LNCaP clone FGC (cell line): Measurements from ENCODE around the gene PTPRO.

Experiments used
- DNase-seq: peaks from one replicate; pipeline ENCODE4 v3.0.0-alpha.2; 2011; ENCODE audit warnings: low read depth
- H3K4me3 ChIP-seq: 2 replicates; pipeline ENCODE4 v1.5.1; 2011; ENCODE audit warnings: mild to moderate bottlenecking, low read depth, low read length, control low read depth
- TF ChIP-seq, protein P1 (sequence below): IDR thresholded peaks from 2 replicates; pipeline ENCODE4 v1.5.1; 2012; ENCODE audit warnings: mild to moderate bottlenecking; ENCODE audit not compliant: control insufficient read depth, insufficient read depth; ENCODE audit errors: extremely low read depth

Gene PTPRO

DNA sequence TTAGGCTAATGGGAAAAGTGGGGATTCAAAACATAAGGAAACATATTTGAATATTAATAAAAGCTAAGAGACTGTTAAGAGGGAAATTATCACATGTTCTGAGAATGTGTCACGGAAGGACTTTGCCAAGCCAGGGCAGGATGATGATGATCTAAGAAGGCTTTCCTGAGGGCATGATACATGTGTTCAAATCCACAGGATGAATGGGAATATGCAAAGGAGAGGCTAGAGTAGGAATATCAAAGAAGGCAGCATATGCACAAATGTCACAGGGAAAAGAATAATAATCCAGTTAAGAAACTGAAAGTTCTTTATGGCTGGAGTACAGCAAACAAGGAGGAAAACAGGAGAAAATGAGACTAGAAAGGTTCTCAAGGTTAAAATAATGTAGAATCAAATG lies 107.0 kb downstream of the PTPRO start:
- TF ChIP-seq, protein P1, sequence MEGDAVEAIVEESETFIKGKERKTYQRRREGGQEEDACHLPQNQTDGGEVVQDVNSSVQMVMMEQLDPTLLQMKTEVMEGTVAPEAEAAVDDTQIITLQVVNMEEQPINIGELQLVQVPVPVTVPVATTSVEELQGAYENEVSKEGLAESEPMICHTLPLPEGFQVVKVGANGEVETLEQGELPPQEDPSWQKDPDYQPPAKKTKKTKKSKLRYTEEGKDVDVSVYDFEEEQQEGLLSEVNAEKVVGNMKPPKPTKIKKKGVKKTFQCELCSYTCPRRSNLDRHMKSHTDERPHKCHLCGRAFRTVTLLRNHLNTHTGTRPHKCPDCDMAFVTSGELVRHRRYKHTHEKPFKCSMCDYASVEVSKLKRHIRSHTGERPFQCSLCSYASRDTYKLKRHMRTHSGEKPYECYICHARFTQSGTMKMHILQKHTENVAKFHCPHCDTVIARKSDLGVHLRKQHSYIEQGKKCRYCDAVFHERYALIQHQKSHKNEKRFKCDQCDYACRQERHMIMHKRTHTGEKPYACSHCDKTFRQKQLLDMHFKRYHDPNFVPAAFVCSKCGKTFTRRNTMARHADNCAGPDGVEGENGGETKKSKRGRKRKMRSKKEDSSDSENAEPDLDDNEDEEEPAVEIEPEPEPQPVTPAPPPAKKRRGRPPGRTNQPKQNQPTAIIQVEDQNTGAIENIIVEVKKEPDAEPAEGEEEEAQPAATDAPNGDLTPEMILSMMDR, result no peak
- DNase-seq, result no peak
- no peak overlapping the region for H3K4me3 ChIP-seq

DNA sequence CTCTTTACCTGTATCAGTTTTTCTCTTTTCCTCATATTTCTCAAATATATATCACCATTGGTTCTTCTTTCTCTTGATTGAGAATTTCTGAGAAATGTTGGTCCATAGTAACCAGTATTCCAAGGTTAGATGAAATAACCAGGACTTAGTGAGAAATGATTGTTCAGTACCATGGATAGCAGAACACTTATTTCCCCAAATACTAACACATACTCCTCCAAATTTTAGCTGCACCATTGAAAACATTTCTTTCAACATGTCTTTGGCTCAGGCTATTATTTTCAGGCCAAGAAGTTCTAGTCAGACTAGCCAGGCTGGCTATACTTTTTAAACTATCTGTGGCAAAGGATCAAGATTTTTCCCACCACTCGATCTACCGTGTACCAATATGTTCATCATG lies 113.3 kb downstream of the PTPRO start:
- H3K4me3 ChIP-seq, result no peak overlapping the region
- no peak for DNase-seq

DNA sequence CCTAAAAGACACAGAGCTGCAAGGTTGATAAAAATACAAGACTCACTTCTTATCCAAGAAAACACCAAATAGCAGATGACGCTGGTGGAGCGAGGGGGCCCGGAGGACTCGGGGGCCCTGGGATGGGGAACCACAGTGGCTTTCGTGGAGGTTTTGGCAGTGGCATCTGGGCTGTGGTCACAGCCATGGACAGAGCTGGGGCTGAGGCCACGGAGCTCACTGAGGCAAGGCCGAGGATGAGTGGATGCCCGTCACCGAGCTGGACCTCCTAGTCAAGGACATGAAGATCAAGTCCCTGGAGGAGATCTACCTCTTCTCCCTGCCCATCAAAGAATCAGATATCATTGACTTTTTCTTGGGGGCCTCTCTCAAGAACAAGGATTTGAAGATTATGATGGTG lies 117.2 kb downstream of the PTPRO start:
- TF ChIP-seq, protein P1, result no peak
- H3K4me3 ChIP-seq, result no peak overlapping the region
- no peak for DNase-seq

More for the DNA sequence above, 113.3 kb downstream of the PTPRO start:
- TF ChIP-seq, protein P1, result no peak

DNA sequence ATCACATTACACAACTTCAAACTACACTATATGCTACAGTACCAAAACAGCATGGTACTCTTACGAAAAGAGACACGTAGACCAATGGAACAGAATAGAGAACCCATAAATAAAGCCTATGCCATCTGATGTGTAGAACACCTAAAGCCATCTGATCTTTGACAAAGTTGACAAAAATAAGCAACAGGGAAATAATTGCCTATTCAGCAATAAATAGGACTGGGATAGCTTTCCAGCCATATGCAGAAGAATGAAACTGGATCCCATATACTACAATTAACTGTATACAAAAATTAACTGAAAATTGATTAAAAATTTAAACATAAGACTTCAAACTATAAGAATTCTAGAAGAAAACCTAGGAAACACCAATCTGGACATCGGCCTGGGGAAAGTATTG lies 120.7 kb downstream of the PTPRO start:
- TF ChIP-seq, protein P1, result no peak
- H3K4me3 ChIP-seq, result no peak overlapping the region
- no peak for DNase-seq

DNA sequence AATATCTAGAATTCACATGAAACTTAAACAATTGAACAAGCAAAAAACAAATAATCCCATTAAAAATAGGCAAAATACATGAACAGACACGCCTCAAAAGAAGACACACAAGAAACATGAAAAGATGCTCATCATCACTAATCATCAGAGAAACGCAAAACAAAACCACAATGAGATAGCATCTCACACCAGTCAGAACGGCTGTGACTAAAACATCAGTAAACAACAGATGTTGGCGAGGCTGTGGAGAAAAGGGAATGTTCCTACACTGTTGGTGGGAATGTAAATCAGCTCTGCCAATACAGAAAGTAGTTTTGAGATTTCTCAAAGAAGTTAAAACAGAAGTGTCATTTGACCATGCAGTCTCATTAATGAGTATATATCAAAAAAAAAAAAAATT lies 121.3 kb downstream of the PTPRO start:
- H3K4me3 ChIP-seq, result no peak overlapping the region
- no peak for DNase-seq
- TF ChIP-seq, protein P1, result no peak

DNA sequence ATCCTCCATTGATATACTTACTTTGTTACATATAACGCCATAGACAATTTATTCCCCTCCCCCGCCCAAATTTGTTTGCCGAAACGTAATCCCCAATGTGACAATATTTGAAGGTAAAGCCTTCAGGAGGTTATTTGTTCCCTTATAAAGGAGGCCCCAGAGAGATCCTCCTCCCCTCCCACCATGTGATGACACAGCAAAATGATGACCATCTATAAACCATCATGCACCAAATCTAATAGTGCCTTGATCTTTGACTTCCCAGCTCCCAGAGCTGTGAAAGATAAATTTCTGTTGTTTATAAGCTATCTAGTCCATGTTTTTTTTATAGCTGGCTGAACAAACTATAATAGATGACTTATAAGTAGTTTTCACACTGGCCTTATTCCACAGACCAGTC lies 122.2 kb downstream of the PTPRO start:
- H3K4me3 ChIP-seq, result no peak overlapping the region
- no peak for DNase-seq
- TF ChIP-seq, protein P1, result no peak

DNA sequence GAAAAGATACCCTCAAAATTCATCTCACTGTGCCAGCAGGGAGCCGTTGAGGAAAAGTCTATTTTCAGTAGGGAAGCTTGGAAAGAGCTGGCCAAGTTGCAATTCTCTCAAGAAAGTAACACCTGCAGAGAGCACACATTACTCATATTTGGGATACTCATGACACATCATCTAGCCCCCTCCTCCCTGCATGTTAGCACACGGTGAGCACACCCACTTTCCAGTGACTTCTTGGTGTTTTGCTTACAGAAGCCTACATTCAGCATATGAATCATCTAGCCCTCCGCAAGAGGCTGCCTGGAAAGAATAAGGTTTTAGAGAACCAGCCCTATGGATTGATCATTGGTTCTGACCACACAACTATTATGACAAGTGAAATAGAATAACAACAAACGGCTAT lies 124.5 kb downstream of the PTPRO start:
- no peak overlapping the region for H3K4me3 ChIP-seq
- no peak for DNase-seq
- TF ChIP-seq, protein P1, result no peak
